ENCODE results near the gene TREH. TPM values are rescaled to one million over a fixed set of nuclear protein-coding genes. Genes with fewer than 3 reads are reported as not detected.

TREH gene
- total RNA-seq, 2 experiments from 2014 or later = not detected

- ChIA-PET CTCF (interaction anchor here (0.6 to 1.1 kb wide), 2 partner anchors 15 to 269 kb away, joined by 3 read pairs; no protein-coding TSS in a partner anchor), POLR2A (no interaction called here)
These were observed 5.4 kb downstream of the TREH start for GRCh38 chr11:118674082-118674435.

DNA sequence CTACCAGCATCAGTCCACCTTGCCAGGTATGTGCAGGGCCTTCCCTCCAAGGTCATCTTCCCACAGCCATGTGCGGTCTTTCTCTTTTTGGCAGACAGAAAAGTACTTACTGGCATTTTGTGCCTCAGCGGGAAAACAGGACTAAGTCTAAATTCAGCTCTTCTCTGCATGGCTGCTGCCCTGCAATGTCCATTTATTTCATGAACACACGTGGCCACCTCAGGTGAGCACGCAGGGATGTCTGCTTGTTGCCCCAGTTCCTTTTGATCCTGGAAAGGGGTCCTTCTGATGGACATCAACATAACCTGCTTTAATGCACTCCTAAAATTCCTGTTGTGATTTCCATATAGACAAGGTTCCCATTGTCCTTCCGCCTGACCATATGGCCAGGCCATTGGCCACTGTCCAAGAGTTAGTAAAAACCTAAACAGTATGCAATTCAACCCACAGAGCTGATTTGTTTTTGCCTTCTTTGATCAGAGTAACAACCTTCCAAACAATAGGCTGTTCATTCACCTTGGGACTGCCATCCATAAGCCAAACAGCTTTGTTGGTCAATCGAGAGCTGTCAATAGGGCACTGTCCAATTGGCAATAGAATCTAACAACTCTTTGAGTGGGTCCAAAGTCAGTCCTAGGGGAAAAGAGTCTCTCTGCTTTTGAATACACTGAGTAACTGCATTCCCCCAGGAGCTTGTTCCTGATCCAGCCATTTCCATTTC lies 5.9 kb downstream of the TREH start:
- POLR2A ChIA-PET = no interaction called here
- CTCF ChIA-PET = interaction anchor here (0.6 to 1.1 kb wide), 2 partner anchors 15 to 269 kb away, joined by 3 read pairs; no protein-coding TSS in a partner anchor

DNA sequence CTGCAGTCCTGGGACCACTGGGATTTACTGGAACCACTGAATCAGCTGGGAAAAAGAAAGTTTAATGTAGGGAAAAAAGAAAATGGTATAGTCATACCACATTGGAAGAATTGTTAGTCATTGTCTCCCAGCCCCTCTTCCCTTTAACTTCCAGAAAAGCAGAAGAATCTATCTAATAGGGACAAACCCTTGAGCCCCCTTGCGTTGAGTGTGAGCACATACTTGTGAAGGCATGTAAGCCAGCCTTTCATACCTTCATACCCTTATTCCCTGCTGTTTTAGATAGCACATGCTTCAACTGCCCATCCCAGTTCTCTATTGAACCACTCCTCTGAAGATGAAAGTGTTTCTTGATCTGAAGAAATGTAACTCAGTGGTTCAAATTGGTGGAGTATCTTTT lies 6.6 kb downstream of the TREH start:
- CTCF ChIA-PET = interaction anchor here (1.1 kb wide), 1 partner anchor 14 kb away, joined by 3 read pairs; no protein-coding TSS in a partner anchor

DNA sequence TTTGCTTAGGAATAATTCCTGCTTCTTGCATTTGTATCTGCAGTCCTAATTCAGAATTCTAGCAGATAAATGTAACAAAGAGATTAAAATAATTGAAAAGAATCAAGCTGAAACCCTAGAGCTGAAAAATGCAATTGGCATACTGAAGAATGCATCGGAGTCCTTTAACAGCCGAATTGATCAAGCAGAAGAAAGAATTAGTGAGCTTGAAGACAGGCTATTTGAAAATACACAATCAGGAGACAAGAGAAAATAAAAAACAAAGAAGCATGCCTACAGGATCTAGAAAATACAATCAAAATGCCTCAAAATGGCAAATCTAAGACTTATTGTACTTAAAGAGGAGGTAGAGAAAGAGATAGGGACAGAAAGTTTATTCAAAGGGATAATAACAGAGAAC lies 8.2 kb downstream of the TREH start:
- ChIA-PET POLR2A (no interaction called here), CTCF (no interaction called here)

More for the DNA sequence above, 6.6 kb downstream of the TREH start:
- POLR2A ChIA-PET = no interaction called here

DNA sequence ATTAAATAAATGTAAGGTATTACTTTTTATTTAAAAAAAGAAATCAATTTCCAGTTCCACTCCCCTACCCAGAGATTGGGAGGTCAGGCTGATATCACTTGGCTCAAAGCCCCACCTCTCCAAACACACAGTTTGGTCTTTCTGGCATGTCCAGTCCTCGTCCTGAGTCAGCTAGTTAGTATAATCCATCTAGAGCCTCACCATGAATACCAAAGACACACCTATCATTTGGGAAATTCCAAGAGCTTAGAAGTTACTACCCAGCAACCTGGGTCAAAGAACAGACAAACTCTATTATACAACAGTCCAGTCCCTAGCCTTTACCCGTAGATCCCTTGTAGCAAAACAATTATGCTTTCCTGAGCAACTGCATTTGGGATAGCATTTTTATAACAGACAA lies 9.4 kb downstream of the TREH start:
- ChIA-PET CTCF (interaction anchor here (0.6 to 0.7 kb wide), 2 partner anchors 10 to 445 kb away, joined by 3 to 5 read pairs; no protein-coding TSS in a partner anchor), POLR2A (no interaction called here)

DNA sequence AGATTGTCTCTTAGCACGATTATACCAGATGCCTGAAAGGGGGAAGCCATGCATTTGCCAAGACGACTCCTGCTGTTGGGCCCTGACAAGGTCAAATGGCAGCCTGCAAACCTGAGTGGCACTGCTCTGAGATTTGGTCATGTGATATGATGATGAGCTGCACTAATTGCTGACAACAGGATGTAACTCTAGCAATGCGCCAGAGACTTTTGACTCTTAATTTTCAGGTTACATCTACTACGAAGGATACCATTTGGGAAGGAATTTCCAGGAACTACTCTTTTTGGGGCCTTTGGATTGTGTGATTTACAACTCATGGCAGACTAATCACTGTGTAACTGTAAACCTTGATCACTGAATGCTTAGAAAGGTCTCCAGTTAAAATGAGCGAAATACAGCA lies 13.1 kb downstream of the TREH start:
- CTCF ChIA-PET = interaction anchor here (1.3 kb wide), 1 partner anchor 9 kb away, joined by 3 read pairs; no protein-coding TSS in a partner anchor
- POLR2A ChIA-PET = interaction anchor here (0.5 kb wide), 1 partner anchor 307 kb away, joined by 5 read pairs; no protein-coding TSS in a partner anchor

DNA sequence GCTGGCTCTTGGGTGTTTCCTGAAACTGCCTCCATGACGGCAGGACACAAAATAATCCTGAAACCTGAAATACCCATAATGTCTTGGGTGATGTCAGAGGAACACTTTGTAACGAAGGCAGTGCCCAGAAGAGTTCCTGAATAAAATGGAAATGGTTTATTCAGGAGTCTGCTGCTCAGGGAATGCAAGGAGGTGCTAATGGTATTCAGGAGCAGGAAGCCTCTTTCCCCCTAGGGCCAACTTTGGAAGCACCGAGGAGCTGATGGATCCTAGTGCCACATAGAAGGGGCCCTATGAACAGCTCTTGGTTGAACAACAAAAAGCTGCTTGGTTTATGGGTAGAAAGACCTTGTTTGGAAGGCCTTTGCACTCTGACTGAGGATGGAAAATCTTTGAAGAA lies 15.5 kb downstream of the TREH start:
- ChIA-PET POLR2A (no interaction called here), CTCF (no interaction called here)

- ChIA-PET CTCF (no interaction called here), POLR2A (interaction anchor here (0.5 kb wide), 2 partner anchors 220 to 393 kb away, joined by 3 to 4 read pairs; partner anchors contain the start of gene CXCR5)
These were observed 16.1 kb downstream of the TREH start for GRCh38 chr11:118663381-118663780.

- ChIA-PET CTCF (no interaction called here), POLR2A (interaction anchor here (0.5 kb wide), 2 partner anchors 221 to 394 kb away, joined by 3 to 4 read pairs; partner anchors contain the start of gene CXCR5)
These were observed 16.8 kb downstream of the TREH start for GRCh38 chr11:118662401-118663271.

DNA sequence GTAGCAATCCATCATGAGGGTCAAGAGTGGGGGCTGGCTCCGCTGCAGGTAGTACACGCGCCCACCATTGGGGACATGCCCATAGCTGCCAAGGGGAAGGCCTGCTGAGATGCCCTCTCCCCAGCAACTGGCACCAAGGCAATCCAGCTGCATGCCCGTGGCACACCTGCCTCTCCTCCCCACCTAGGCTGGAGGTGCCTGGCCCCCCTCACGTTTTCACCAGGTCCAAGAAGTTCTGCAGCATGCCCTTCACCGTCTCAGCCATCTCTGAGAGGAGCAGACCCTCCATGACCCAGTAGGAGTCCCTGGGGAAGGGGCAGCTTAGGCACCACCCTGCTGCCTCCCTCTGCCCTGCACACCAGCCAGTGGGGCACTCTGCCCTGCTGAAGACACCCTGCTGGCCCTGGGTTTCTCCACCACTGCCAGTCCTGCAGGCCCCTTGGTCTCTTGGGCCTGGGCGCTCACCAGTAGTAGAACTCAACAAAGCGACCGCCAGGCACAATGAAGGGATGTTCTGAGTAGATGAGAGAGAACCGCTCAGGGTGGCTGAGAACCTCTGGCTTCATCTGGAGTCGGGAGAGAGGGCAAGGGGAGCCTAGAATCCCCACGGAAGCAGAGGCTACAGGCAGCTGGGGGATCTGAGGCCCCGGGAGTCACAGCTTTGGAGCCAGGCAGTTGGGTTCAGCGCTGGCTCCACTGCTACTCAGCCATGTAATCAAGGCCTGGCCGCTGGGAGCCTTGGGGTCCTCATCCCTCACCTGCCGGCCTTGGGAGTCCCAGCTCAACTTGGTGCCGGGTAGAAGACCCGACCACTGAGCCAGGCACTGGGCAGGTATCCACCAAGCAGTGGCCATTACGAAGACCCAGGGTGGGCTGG lies 17.8 kb downstream of the TREH start:
- ChIA-PET CTCF (interaction anchor here (0.5 to 1.0 kb wide), 3 partner anchors 11 to 564 kb away, joined by 3 to 4 read pairs (median 3); no protein-coding TSS in a partner anchor), POLR2A (no interaction called here)

DNA sequence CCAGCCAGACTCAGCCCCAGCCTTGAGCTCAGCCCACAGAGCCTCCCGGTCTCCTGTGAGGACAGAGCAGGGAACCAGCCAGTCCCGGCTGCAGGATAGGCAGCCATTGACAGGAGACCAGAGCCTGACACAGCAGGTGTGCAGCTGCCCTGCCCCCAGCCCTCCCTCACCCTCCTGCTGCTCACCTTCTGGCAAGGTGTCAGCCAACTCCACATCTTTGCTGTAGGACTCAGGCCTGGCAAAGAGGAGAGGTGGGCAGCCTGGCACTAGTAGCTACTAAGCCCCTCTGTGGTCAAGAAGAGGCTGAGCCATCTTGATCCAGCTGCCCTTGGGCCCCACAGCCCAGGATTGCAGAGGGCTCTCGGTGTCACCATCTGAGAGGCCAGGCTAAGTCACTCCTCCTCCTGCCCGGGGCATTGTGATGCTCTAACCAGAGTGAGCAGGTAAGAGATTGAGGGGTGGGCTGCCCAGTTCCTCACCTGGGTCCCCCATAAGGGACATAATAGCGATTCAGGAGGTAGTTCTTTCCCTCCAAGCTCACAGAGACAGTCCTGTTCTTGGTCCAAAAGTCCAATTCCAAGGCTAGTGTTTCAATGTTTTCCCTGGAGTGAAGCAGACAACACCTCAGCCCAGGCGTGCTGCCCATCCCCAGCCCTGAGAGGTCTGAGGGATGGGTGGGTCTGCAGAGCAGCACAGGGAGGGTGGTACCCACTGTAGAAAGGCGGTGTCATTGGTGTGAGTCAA lies 18.6 kb downstream of the TREH start:
- ChIA-PET POLR2A (no interaction called here), CTCF (interaction anchor here (1.0 to 1.6 kb wide), 3 partner anchors 10 to 52 kb away, joined by 3 to 5 read pairs (median 4); no protein-coding TSS in a partner anchor)

DNA sequence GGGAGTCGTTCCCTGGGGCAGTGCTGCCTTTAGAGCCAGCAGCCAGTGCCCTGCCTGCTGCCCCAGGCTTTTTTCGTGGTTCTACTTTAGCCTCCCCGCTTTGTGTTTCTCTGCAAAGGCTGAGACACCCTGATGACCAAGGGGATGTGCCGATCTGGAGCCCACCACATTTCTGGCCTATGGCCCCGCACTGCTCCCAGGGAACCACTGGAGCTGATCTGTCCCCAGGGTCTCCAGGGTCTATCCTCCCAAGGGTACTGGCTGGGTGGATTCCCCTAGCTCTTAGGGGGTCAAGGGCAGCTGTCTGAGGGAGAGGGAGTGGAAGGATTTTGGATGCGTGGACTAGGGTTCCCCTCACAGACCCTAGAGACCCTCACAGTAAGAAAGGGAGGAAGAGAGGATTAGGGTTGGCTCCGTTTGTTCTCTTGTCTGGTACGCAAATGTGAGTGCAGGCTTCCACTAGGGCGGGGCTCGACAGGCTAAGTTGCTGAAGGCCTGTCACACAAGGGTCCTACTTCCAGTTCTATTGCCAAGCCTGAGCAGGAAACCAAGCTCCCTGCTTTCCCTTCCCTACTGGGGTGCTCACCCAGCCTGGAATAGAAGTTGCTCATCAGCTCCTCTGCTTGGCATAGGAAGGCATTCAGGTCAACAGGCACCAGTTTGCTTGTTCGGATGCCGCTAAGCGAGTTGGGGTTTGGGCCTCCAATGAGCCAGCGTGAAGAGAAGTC lies 19.3 kb downstream of the TREH start:
- ChIA-PET POLR2A (no interaction called here), CTCF (interaction anchor here (0.6 to 1.6 kb wide), 4 partner anchors 10 to 275 kb away, joined by 3 to 5 read pairs (median 4); no protein-coding TSS in a partner anchor)

- CTCF ChIA-PET = interaction anchor here (0.6 to 1.6 kb wide), 5 partner anchors 11 to 276 kb away, joined by 3 to 5 read pairs (median 3); no protein-coding TSS in a partner anchor
- POLR2A ChIA-PET = no interaction called here
These were observed 20.0 kb downstream of the TREH start for GRCh38 chr11:118659314-118659952.

- CTCF ChIA-PET = interaction anchor here (1.0 to 1.6 kb wide), 3 partner anchors 12 to 38 kb away, joined by 3 to 5 read pairs (median 3); no protein-coding TSS in a partner anchor
- POLR2A ChIA-PET = interaction anchor here (0.9 kb wide), 1 partner anchor 35 kb away, joined by 3 read pairs; no protein-coding TSS in a partner anchor
These were observed 20.8 kb downstream of the TREH start for GRCh38 chr11:118658429-118659313.

- ChIA-PET POLR2A (interaction anchor here (0.9 kb wide), 1 partner anchor 35 kb away, joined by 3 read pairs; no protein-coding TSS in a partner anchor), CTCF (interaction anchor here (0.9 to 1.0 kb wide), 2 partner anchors 31 to 32 kb away, joined by 3 read pairs; no protein-coding TSS in a partner anchor)
These were observed 21.6 kb downstream of the TREH start for GRCh38 chr11:118657709-118658428.

All from activated CD8-positive, alpha-beta memory T cell treated with anti-CD3 and anti-CD28 coated beads for 36 hours (primary cell).